HG02852 (cell line): Measurements from ENCODE around the gene RABGGTA.
A peak's percentile ranks its signal among the peaks of the same experiment; 100 is the strongest.

Experiments used
- ATAC-seq: cut with Tn5 transposase; IDR thresholded peaks from one replicate; pipeline ENCODE4 v1.9.1; 2021; ENCODE audit warnings: mild to moderate bottlenecking, moderate library complexity; ENCODE audit not compliant: unreplicated experiment

Gene RABGGTA

GRCh38 chr14:24304019-24304387, 32.6 kb upstream of the RABGGTA start:
- no peak for ATAC-seq

GRCh38 chr14:24300326-24300980, 29.1 kb upstream of the RABGGTA start:
- ATAC-seq, result no peak

GRCh38 chr14:24299255-24300191, 28.1 kb upstream of the RABGGTA start, which contains the start of the genes DHRS1 and NOP9:
Gene DHRS1, minus strand, starts transcription at chr14:24299780. Its CDS starts 674 bp downstream, at chr14:24299106.
Gene NOP9, plus strand, starts transcription at chr14:24299850. Its CDS starts 105 bp downstream, at chr14:24299955.
- peak; percentile 72 for ATAC-seq

- no peak for ATAC-seq
Observed at GRCh38 chr14:24298892-24299254, 27.5 kb upstream of the RABGGTA start.

GRCh38 chr14:24297190-24297964, 26.0 kb upstream of the RABGGTA start:
- ATAC-seq, result peak; percentile 22

GRCh38 chr14:24296341-24297157, 25.2 kb upstream of the RABGGTA start:
- ATAC-seq, result peak; percentile 40

- no peak for ATAC-seq
Observed at GRCh38 chr14:24293525-24293924, 22.1 kb upstream of the RABGGTA start.

- ATAC-seq, result no peak
Observed at GRCh38 chr14:24292118-24292807, 20.9 kb upstream of the RABGGTA start.

- ATAC-seq, result no peak
Observed at GRCh38 chr14:24291446-24292117, 20.2 kb upstream of the RABGGTA start.

- ATAC-seq, result no peak
Observed at GRCh38 chr14:24290746-24291145, 19.3 kb upstream of the RABGGTA start.

- ATAC-seq, result no peak
Observed at GRCh38 chr14:24289649-24290280, 18.4 kb upstream of the RABGGTA start.

- ATAC-seq, result no peak
Observed at GRCh38 chr14:24286996-24287395, 15.6 kb upstream of the RABGGTA start.

- no peak for ATAC-seq
Observed at GRCh38 chr14:24285351-24285750, 14.0 kb upstream of the RABGGTA start.

- ATAC-seq, result no peak
Observed at GRCh38 chr14:24284501-24285035, 13.2 kb upstream of the RABGGTA start.

- ATAC-seq, result no peak
Observed at GRCh38 chr14:24283796-24284460, 12.5 kb upstream of the RABGGTA start.

GRCh38 chr14:24282736-24283135, 11.3 kb upstream of the RABGGTA start:
- no peak for ATAC-seq

GRCh38 chr14:24281636-24282035, 10.2 kb upstream of the RABGGTA start:
- ATAC-seq, result no peak
